ENCODE results near the gene VSIR.

GRCh38 chr10:71736570-71736952 lies 36.8 kb downstream of the VSIR start:
- TF ChIP-seq, protein P1, sequence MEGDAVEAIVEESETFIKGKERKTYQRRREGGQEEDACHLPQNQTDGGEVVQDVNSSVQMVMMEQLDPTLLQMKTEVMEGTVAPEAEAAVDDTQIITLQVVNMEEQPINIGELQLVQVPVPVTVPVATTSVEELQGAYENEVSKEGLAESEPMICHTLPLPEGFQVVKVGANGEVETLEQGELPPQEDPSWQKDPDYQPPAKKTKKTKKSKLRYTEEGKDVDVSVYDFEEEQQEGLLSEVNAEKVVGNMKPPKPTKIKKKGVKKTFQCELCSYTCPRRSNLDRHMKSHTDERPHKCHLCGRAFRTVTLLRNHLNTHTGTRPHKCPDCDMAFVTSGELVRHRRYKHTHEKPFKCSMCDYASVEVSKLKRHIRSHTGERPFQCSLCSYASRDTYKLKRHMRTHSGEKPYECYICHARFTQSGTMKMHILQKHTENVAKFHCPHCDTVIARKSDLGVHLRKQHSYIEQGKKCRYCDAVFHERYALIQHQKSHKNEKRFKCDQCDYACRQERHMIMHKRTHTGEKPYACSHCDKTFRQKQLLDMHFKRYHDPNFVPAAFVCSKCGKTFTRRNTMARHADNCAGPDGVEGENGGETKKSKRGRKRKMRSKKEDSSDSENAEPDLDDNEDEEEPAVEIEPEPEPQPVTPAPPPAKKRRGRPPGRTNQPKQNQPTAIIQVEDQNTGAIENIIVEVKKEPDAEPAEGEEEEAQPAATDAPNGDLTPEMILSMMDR (IDR thresholded peaks at IDR 0.05): no peak
- TF ChIP-seq EP300 (IDR thresholded peaks at IDR 0.05) (no peak), POLR2A (IDR thresholded peaks at IDR 0.05) (no peak)
